Spinal cord (tissue), 10 donors: ENCODE measurements around the gene KLHL36. TPM values are rescaled to one million over a fixed set of nuclear protein-coding genes. Genes with fewer than 3 reads are reported as not detected.
A peak's percentile ranks its signal among the peaks of the same experiment; 100 is the strongest.
"Not testable (repeated sequence)": the region's sequence is repeated elsewhere in the genome, so short reads cannot be mapped to it uniquely, and the experiment has no call there.

Experiments
- DNase-seq, 6 donors: peaks; one replicate each; pipeline versions ENCODE4 v3.0.0 to v3.0.0-alpha.2; 2013 to 2015; ENCODE audit warnings: low spot score in 6 of 6, low read depth in 4 of 6
- H3K27ac ChIP-seq: one replicate; pipeline ENCODE4 v1.5.1; 2013; ENCODE audit warnings: low read depth, low read length, control low read depth
- H3K27me3 ChIP-seq: one replicate; pipeline ENCODE4 v1.6.1; 2013; ENCODE audit warnings: low read length; ENCODE audit not compliant: control insufficient read depth, insufficient read depth
- H3K36me3 ChIP-seq: one replicate; pipeline ENCODE4 v1.6.1; 2013; ENCODE audit warnings: low read length; ENCODE audit not compliant: control insufficient read depth, insufficient read depth
- H3K4me1 ChIP-seq: one replicate; pipeline ENCODE4 v1.6.1; 2013; ENCODE audit warnings: low read length; ENCODE audit not compliant: control insufficient read depth, insufficient read depth
- H3K4me3 ChIP-seq: one replicate; pipeline ENCODE4 v1.5.1; 2013; ENCODE audit warnings: low read depth, low read length, control low read depth
- H3K9me3 ChIP-seq: one replicate; pipeline ENCODE4 v1.6.1; 2013; ENCODE audit warnings: low read length; ENCODE audit not compliant: control insufficient read depth, insufficient read depth
- WGBS: methylation state at CpG from one replicate; pipeline ENCODE4 v1.1.5; 2013; ENCODE audit warnings: missing lambda C conversion rate; ENCODE audit not compliant: insufficient coverage; 5-methylcytosine and 5-hydroxymethylcytosine counted together
- polyA plus RNA-seq, 2 donors: library from polyadenylated mRNA; unstranded; fragments of 120-200 nt; gene quantifications; one replicate each; pipeline ENCODE4 v1.2.1, GENCODE V29; 2013; ENCODE audit not compliant: insufficient read length in 2 of 2
- total RNA-seq, 2 donors: library from RNA; depleted of rRNA in 1 of 2; stranded (reverse); fragments of 120-200 nt in 1 of 2; fragments of >200 nt in 1 of 2; gene quantifications; one replicate each; pipeline versions ENCODE4 v1.2.3 to v1.2.4, GENCODE V29; 2013 to 2014
- donor health status: healthy.

The KLHL36 gene
- total and polyA plus RNA-seq, 4 donors, result 30.0 to 31.8 (median 30.8) TPM

DNA sequence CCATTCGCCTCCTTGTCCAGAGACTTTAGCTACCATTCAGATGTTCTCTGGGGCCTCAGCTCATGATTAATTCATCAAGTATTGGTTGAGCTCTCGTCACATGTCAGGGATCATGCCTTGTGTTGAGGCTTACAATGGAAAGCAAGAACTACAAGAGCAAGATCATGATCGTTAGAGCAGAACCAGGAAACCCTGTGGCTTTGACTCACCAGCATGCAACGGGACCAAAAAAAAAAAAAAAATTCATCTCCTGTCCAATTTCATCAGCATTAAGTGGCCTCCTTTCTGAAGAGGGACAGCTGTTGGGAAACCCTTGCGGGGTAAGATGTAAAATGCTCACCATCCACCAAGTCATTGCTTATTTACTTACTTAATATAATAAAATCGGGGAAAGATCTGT, 39.4 kb downstream of the KLHL36 start:
- H3K4me1 ChIP-seq, result no peaks in the 10 kb centered on the region
- H3K27me3 ChIP-seq, result no peaks in the 10 kb centered on the region
- H3K27ac ChIP-seq, result no peak overlapping the region
- H3K9me3 ChIP-seq, result no peaks in the 10 kb centered on the region
- 47% methylated on average over 4 of the region's 6 CpGs for WGBS
- no peaks in the 10 kb centered on the region for H3K36me3 ChIP-seq
- no peak for DNase-seq
- H3K4me3 ChIP-seq, result no peak overlapping the region

GRCh38 chr16:84688163-84688562, 39.9 kb downstream of the KLHL36 start:
- H3K4me3 ChIP-seq, DNase-seq, H3K36me3 ChIP-seq, H3K27me3 ChIP-seq, H3K4me1 ChIP-seq, H3K9me3 ChIP-seq, H3K27ac ChIP-seq: not testable (repeated sequence)
- WGBS, result 100% methylated on average over 3 of the region's 4 CpGs

DNA sequence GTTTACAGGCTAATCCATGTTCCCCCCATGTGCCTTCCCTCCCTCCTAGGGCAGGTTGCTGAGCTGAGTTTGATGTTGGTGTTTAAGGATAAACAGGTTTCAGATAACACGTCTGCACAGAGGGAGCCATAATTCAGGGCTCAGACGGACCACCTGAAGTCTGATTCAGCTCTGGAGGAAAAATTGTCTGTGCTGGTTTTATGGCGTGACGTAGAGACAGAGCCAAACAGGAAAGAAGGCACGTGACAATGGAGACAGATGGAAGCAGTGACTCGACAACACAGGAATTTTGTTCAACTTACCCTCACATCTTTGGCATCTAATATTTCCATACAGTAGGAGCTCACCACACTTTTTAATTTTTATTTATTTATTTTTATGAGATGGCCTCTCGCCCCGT, 40.8 kb downstream of the KLHL36 start:
- WGBS, result 93% methylated on average over 2 of the region's 8 CpGs
- no peaks in the 10 kb centered on the region for H3K9me3 ChIP-seq

GRCh38 chr16:84690088-84690819, 41.9 kb downstream of the KLHL36 start:
- H3K36me3 ChIP-seq, result no peaks in the 10 kb centered on the region
- H3K4me3 ChIP-seq, result no peak overlapping the region
- no peak for DNase-seq
- H3K27ac ChIP-seq, result no peak overlapping the region
- no peaks in the 10 kb centered on the region for H3K9me3 ChIP-seq
- H3K4me1 ChIP-seq, result no peaks in the 10 kb centered on the region
- H3K27me3 ChIP-seq, result no peaks in the 10 kb centered on the region
- 78% methylated on average over 4 of the region's 6 CpGs for WGBS

More for the DNA sequence above, 40.8 kb downstream of the KLHL36 start:
- Histone ChIP-seq H3K36me3 (no peaks in the 10 kb centered on the region), H3K4me1 (no peaks in the 10 kb centered on the region), H3K4me3 (no peak overlapping the region), H3K27ac (no peak overlapping the region), H3K27me3 (no peaks in the 10 kb centered on the region)
- no peak for DNase-seq

- H3K36me3 ChIP-seq, result no peaks in the 10 kb centered on the region
- WGBS, result 73% methylated on average over 5 of the region's 6 CpGs
- H3K27ac ChIP-seq, result no peak overlapping the region
- no peak for DNase-seq
- no peak overlapping the region for H3K4me3 ChIP-seq
- H3K9me3 ChIP-seq, result no peaks in the 10 kb centered on the region
- H3K27me3 ChIP-seq, result no peaks in the 10 kb centered on the region
- H3K4me1 ChIP-seq, result no peaks in the 10 kb centered on the region
Observed at GRCh38 chr16:84692451-84693214, 44.3 kb downstream of the KLHL36 start.

- H3K36me3 ChIP-seq, H3K27ac ChIP-seq, H3K4me3 ChIP-seq, DNase-seq, H3K4me1 ChIP-seq, H3K27me3 ChIP-seq, H3K9me3 ChIP-seq: not testable (repeated sequence)
- no CpG with 5 or more reads among the region's 10 CpGs for WGBS
Observed at GRCh38 chr16:84693869-84694268, 45.6 kb downstream of the KLHL36 start.

DNA sequence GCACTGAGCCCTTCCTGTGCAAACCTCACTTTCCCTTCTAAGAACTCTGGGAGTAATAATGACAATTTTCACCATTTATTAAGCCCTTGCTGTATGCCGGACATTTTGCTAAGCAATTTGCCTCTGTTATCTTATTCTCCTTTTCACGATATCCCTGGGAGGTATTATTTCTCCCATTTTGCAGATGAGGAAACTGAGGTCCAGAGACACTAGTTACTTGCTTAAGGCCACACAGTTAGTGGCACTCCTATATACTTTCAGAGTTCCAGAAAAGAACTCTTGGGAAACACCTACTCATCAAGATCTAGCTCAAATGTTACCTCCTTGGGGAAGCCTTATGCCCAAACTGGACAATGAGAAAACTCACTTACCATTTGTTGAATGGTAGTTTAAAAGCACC, 46.7 kb downstream of the KLHL36 start:
- DNase-seq, result no peak
- Histone ChIP-seq H3K27ac (no peak overlapping the region), H3K9me3 (no peaks in the 10 kb centered on the region), H3K27me3 (no peaks in the 10 kb centered on the region), H3K4me1 (peaks cover 5% of the 10 kb centered on the region), H3K36me3 (no peaks in the 10 kb centered on the region), H3K4me3 (no peak overlapping the region)
- WGBS, result no CpG with 5 or more reads among the region's 2 CpGs

DNA sequence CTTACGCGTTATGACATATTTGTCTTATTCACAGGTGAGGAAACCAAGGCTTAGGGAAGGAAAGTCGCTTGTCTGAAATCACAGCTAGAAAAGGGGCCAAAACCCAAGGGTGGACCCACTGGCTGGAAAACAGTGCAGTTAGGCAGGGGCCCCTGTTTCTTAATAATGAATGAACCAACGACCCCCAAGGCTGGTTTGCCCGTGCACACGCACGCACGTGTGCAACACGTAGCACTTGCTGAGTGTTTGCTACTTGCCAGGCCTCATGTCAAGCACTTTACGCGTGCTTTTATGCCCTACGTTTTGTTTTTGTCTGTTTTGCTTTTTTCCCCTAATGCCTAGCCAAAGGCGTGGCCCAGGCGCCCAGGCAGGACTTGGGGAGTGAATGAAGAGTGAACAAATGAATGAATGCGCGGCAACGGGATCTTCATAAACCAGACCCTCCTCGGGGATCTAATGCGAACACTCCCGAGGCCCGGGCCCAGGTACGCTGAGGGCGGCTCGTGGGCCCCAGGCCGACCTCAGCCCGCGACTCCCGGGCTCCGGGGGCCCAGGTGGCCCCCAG, 50.9 kb downstream of the KLHL36 start:
- Histone ChIP-seq H3K36me3 (no peaks in the 10 kb centered on the region), H3K4me1 (peaks cover 5% of the 10 kb centered on the region), H3K27me3 (no peaks in the 10 kb centered on the region), H3K4me3 (peak overlapping the region; percentile 37), H3K27ac (no peak overlapping the region), H3K9me3 (no peaks in the 10 kb centered on the region)
- DNase-seq, result no peak
- 17% methylated on average over 29 of the region's 29 CpGs for WGBS

GRCh38 chr16:84699712-84700445, 51.6 kb downstream of the KLHL36 start, which contains the start of gene USP10:
USP10 (plus strand) TSS chr16:84700000; CDS start chr16:84700091, 91 bp downstream.
- under 1% methylated on average over 95 of the region's 97 CpGs for WGBS
- peak in 5 of 6 donors; percentile 67 to 95 (median 83) for DNase-seq
- no peaks in the 10 kb centered on the region for H3K9me3 ChIP-seq
- H3K27ac ChIP-seq, result no peak within 1 kb of the TSS
- peak within 1 kb of the TSS; percentile 69 for H3K4me3 ChIP-seq
- no peaks in the 10 kb centered on the region for H3K36me3 ChIP-seq
- H3K27me3 ChIP-seq, result no peaks in the 10 kb centered on the region
- H3K4me1 ChIP-seq, result peaks cover 8% of the 10 kb centered on the region
